GM21515 (cell line): ENCODE results near the gene ATP2C1.
"Not testable (repeated sequence)": the region's sequence is repeated elsewhere in the genome, so short reads cannot be mapped to it uniquely, and the experiment has no call there.

ENCODE experiments used
- ATAC-seq: cut with Tn5 transposase; IDR thresholded peaks from one replicate; pipeline ENCODE4 v1.9.1; 2021; ENCODE audit not compliant: unreplicated experiment

ATP2C1 gene

GRCh38 chr3:131036200-131036816 lies 142.4 kb downstream of the ATP2C1 start:
- ATAC-seq = no peak

- ATAC-seq = no peak
Observed at GRCh38 chr3:131036986-131037385, 143.1 kb downstream of the ATP2C1 start.

DNA sequence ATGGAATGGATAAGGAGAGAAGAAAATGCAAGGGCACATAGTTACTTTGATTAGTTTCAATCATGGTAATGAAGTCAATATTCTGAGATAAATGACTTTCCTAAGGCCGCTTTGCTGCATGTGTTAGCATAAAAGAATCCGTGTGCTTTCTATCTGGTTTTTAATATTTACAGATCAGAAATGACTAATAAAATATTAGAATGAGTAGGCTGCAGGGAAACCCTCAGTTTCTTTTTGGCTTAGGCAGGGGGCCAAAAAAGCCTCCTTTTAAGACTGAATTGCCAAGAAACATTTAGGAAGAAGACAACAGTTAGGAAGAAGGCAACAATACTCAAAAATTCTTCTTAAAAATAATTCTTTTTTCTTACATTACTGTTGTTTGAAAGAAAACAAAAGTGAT lies 144.4 kb downstream of the ATP2C1 start:
- ATAC-seq = no peak

- ATAC-seq = not testable (repeated sequence)
Observed at GRCh38 chr3:131042271-131042985, 148.5 kb downstream of the ATP2C1 start.

GRCh38 chr3:131047582-131047981 lies 153.7 kb downstream of the ATP2C1 start:
- no peak for ATAC-seq

GRCh38 chr3:131048030-131048429 lies 154.1 kb downstream of the ATP2C1 start:
- ATAC-seq = no peak

DNA sequence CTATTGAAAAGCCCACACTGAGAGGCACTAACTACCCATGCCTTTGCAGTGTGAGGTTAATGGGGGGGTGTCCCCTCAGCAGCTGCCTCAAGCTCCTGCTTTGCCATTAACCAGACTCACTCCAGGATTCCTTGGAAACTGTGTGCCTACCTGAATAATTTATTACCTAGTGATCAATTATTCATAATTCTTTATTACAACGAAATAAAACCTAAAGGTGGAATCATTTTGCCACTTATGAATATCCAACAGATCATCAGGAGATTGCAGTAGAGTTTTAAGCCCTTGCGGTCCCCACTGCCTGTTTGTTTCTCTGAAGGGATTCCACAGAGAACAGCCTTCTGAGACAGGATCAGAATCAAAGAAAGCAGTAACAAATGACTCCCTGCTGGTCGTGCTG lies 156.1 kb downstream of the ATP2C1 start:
- no peak for ATAC-seq

DNA sequence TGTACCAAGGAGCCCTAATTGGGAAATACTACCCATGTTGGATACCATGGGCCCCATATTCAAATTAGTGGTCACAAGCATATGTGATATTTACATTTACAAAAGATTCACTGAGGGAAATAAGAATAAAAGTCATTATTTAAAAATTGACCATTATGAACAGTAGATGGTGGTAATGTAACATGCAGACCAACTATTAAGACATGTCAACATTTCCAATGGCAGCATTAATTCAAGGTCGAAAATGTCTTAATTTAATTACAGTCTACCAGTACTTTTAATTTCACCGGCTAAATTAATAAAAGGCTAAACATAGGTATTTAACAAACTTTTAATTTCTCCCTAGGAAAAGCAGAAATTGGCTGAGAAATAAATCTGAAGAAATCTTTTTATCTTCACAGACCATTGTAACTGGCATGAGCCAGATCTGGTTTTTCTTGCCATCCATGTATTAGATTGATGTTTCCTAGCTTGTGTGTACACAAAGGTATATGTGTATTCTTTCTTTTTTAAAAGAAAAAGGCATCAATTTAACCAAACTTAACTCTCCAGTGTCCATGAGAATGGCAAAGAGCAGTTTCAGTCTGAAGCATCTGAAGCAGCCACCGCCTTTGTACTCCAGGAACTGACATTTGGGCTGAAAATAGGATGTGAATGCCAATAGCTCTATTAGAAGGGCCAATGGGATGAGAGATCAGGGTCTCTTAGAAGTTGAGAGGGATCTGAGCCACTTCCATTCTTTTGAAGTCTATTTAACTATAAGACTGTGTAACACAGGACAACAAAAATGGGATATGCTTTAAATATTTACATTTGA lies 159.4 kb downstream of the ATP2C1 start:
- no peak for ATAC-seq
